ENCODE results near the gene PYURF.
A peak's percentile ranks its signal among the peaks of the same experiment; 100 is the strongest.

The PYURF gene

GRCh38 chr4:88522702-88523324, 763 bp downstream of the PYURF start:
- peak; percentile 35 for DNase-seq (ENCODE audit: low spot score)
- TF ChIP-seq CTCF (IDR thresholded peaks at IDR 0.05; ENCODE audit: extremely low read depth, missing control alignments) = no peak

DNA sequence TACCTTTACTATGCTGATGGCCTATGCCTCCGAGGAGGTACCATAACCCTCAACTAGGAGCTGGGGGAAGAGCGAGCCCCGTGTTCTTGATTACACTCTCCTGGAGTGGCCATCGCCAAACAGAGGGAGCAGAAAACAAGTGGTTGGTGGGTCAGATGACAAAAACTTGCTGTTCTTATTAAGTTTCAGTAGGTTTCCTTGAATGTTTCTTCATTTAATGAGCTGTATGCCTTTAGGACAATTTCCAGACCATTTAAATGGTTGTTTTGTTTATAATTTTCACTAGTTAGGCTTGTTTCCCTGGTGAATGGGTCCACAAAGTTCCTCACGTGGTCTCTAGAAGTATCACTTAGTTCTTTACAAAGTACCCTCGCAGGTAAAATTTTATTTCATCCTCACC, 4.7 kb downstream of the PYURF start:
- no peak for DNase-seq (ENCODE audit: low spot score)
- no peak for TF ChIP-seq CTCF (IDR thresholded peaks at IDR 0.05; ENCODE audit: extremely low read depth, missing control alignments)

GRCh38 chr4:88517825-88518224, 5.8 kb downstream of the PYURF start:
- no peak for TF ChIP-seq CTCF (IDR thresholded peaks at IDR 0.05; ENCODE audit: extremely low read depth, missing control alignments)
- DNase-seq (ENCODE audit: low spot score) = no peak

- DNase-seq (ENCODE audit: low spot score) = no peak
- TF ChIP-seq CTCF (IDR thresholded peaks at IDR 0.05; ENCODE audit: extremely low read depth, missing control alignments) = no peak
These were observed 6.8 kb downstream of the PYURF start for GRCh38 chr4:88516746-88517145.

DNA sequence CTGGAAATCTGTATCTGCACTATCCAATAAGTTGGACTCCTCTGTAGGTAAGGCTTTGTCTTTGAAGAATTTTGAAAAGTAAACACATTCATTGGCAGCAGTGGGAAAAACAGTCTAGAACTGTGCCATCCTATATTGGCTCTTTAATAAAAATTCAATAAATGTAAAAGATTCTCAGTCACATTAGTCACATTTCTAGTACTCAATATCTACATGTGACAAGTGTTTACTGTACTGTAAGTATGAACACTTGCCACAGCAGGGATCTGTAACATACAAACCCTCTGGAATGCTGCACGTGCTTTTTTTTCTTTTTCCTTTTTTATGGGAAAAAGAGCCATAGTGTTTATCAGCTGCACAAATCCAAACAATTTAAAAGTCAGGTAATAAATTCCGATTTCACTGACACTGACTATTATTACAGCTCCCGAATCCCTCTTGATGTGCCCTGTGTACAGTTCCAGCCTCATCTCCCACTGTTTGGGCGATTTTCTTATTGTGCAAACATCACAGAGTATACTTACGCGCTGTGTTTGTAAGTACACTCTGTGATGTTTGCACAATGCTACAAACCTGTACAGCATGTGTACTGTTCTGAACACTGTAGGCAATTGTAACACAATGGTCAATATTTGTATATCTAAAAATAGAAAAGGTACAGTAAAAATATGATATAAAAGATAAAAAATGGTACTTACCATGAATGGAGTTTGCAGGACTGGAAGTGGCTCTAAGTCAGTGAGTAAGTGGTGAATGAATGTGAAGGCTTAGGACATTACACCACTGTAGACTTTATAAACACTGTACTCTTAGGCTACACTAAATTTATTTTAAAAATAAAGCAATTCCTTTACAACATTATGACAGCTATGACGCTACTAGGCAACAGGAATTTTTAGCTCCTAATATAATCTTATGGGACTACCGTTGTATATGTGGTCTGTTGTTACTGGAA, 8.7 kb downstream of the PYURF start:
- TF ChIP-seq CTCF (IDR thresholded peaks at IDR 0.05; ENCODE audit: extremely low read depth, missing control alignments) = no peak

DNA sequence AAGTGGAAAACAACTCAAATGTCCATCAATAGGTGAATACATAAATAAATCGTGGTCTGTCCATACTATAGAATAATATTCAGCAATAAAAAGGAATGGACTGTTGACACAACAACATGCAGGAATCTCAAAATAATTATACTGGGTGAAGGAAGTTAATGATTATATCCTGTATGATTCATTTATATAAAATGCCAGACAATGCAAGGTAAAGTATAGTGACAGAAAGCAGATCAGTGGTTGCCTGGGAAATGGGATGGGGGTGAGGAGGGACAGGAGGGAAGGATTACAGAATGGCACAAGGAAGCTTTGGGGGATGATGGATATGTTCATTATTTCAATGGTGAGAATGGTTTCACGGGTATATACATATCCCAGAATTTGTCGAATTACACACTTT, 12.3 kb downstream of the PYURF start:
- no peak for TF ChIP-seq CTCF (IDR thresholded peaks at IDR 0.05; ENCODE audit: extremely low read depth, missing control alignments)
- DNase-seq (ENCODE audit: low spot score) = no peak

More for the DNA sequence above, 8.7 kb downstream of the PYURF start:
- no peak for DNase-seq (ENCODE audit: low spot score)

- DNase-seq (ENCODE audit: low spot score) = no peak
- no peak for TF ChIP-seq CTCF (IDR thresholded peaks at IDR 0.05; ENCODE audit: extremely low read depth, missing control alignments)
These were observed 20.2 kb downstream of the PYURF start for GRCh38 chr4:88503344-88503743.
